ENCODE results near the gene ZBTB5. TPM values are rescaled to one million over a fixed set of nuclear protein-coding genes. Genes with fewer than 3 reads are reported as not detected.

Gene ZBTB5
- total RNA-seq, 1 experiment from 2014 or later = 5.8 TPM

GRCh38 chr9:37441776-37442370, 23.4 kb downstream of the ZBTB5 start:
- H3K9me3 ChIP-seq (ENCODE audit: low read length) = no peaks in the 10 kb centered on the region
- TF ChIP-seq CTCF (conservative IDR thresholded peaks at IDR 0.05; ENCODE audit: low read depth, low read length) (no peak), EZH2 (IDR thresholded peaks at IDR 0.05; ENCODE audit: low read length, unreplicated experiment) (no peak), EZH2phosphoT487 (IDR thresholded peaks at IDR 0.05; ENCODE audit: borderline replicate concordance, low read length) (no peak)
- POLR2A ChIA-PET (ENCODE audit: unreplicated experiment) = no interaction called here
- CTCF ChIA-PET = no interaction called here
- no peak overlapping the region for H3K4me2 ChIP-seq (ENCODE audit: low read length)
- no peak for ATAC-seq
- 0 out of 2 replicates have a peak, but pooled peaks cover 4% of the 10 kb centered on the region for H4K20me1 ChIP-seq (ENCODE audit: low read length)
- H3K9me2 ChIP-seq (replicated peaks; ENCODE audit: low read length) = no peaks in the 10 kb centered on the region
- no peaks in the 10 kb centered on the region for H3F3A ChIP-seq (ENCODE audit: low read length, unreplicated experiment)
- no peak for DNase-seq
- H3K79me2 ChIP-seq (ENCODE audit: low read length) = peaks cover 30% of the 10 kb centered on the region
- H2AFZ ChIP-seq (ENCODE audit: low read length) = no peak overlapping the region
- H3K27ac ChIP-seq (ENCODE audit: low read length) = no peak overlapping the region
- H3K4me3 ChIP-seq (ENCODE audit: low read length) = no peak overlapping the region
- peaks cover 37% of the 10 kb centered on the region for H3K36me3 ChIP-seq (ENCODE audit: low read depth, low read length)
- intact Hi-C loops (cut with micrococcal nuclease) = no loop called here
- no peaks in the 10 kb centered on the region for H3K27me3 ChIP-seq (ENCODE audit: low read length)
- BruUV-seq (replicated peaks) = no TSS peak
- no peak overlapping the region for H3K9ac ChIP-seq (ENCODE audit: low read length)
- peaks cover 8% of the 10 kb centered on the region; the same call in 1 of the 2 replicates for H3K4me1 ChIP-seq (ENCODE audit: insufficient read depth, low read length)

GRCh38 chr9:37438359-37438758, 26.9 kb downstream of the ZBTB5 start:
- ChIA-PET POLR2A (ENCODE audit: unreplicated experiment) (no interaction called here), CTCF (interaction anchor here (0.6 kb wide), 1 partner anchor 31 kb away, joined by 3 read pairs; no protein-coding TSS in a partner anchor)
- Histone ChIP-seq H3K4me1 (ENCODE audit: insufficient read depth, low read length) (no peaks in the 10 kb centered on the region), H3K79me2 (ENCODE audit: low read length) (peaks cover 8% of the 10 kb centered on the region; the same call in 1 of the 2 replicates), H3K9ac (ENCODE audit: low read length) (no peak overlapping the region), H3K4me3 (ENCODE audit: low read length) (no peak overlapping the region), H3F3A (ENCODE audit: low read length, unreplicated experiment) (no peaks in the 10 kb centered on the region), H3K27me3 (ENCODE audit: low read length) (no peaks in the 10 kb centered on the region), H3K27ac (ENCODE audit: low read length) (no peak overlapping the region), H2AFZ (ENCODE audit: low read length) (no peak overlapping the region), H3K36me3 (ENCODE audit: low read depth, low read length) (peaks cover 37% of the 10 kb centered on the region), H3K4me2 (ENCODE audit: low read length) (no peak overlapping the region), H3K9me3 (ENCODE audit: low read length) (no peaks in the 10 kb centered on the region), H3K9me2 (replicated peaks; ENCODE audit: low read length) (no peaks in the 10 kb centered on the region), H4K20me1 (ENCODE audit: low read length) (no peaks in the 10 kb centered on the region)
- DNase-seq = no peak
- no peak for ATAC-seq
- no TSS peak for BruUV-seq (replicated peaks)
- TF ChIP-seq CTCF (conservative IDR thresholded peaks at IDR 0.05; ENCODE audit: low read depth, low read length) (no peak), EZH2 (IDR thresholded peaks at IDR 0.05; ENCODE audit: low read length, unreplicated experiment) (no peak)
- intact Hi-C loops (cut with micrococcal nuclease) = no loop called here

- Histone ChIP-seq H3K4me3 (ENCODE audit: low read length) (no peak overlapping the region), H3K79me2 (ENCODE audit: low read length) (peaks cover 7% of the 10 kb centered on the region; the same call in 1 of the 2 replicates), H3K27me3 (ENCODE audit: low read length) (no peaks in the 10 kb centered on the region), H3K27ac (ENCODE audit: low read length) (no peak overlapping the region), H2AFZ (ENCODE audit: low read length) (no peak overlapping the region), H3K4me2 (ENCODE audit: low read length) (no peak overlapping the region), H4K20me1 (ENCODE audit: low read length) (no peaks in the 10 kb centered on the region), H3K9me3 (ENCODE audit: low read length) (no peaks in the 10 kb centered on the region), H3K36me3 (ENCODE audit: low read depth, low read length) (peaks cover 37% of the 10 kb centered on the region), H3K9me2 (replicated peaks; ENCODE audit: low read length) (no peaks in the 10 kb centered on the region), H3K9ac (ENCODE audit: low read length) (no peak overlapping the region), H3K4me1 (ENCODE audit: insufficient read depth, low read length) (no peaks in the 10 kb centered on the region), H3F3A (ENCODE audit: low read length, unreplicated experiment) (no peaks in the 10 kb centered on the region)
- ATAC-seq (no peak), DNase-seq (no peak)
- ChIA-PET POLR2A (ENCODE audit: unreplicated experiment) (no interaction called here), CTCF (no interaction called here)
- TF ChIP-seq EZH2 (IDR thresholded peaks at IDR 0.05; ENCODE audit: low read length, unreplicated experiment) (no peak), EZH2phosphoT487 (IDR thresholded peaks at IDR 0.05; ENCODE audit: borderline replicate concordance, low read length) (no peak), CTCF (conservative IDR thresholded peaks at IDR 0.05; ENCODE audit: low read depth, low read length) (no peak)
- BruUV-seq (replicated peaks) = no TSS peak
- intact Hi-C loops (cut with micrococcal nuclease) = no loop called here
Measured at GRCh38 chr9:37437621-37438020, 27.6 kb downstream of the ZBTB5 start.

Measured in PC-3 (cell line).